ENCODE measurements around the gene ALDH1A3. TPM values are rescaled to one million over a fixed set of nuclear protein-coding genes. Genes with fewer than 3 reads are reported as not detected.
A peak's percentile ranks its signal among the peaks of the same experiment; 100 is the strongest.

Gene ALDH1A3
- total and polyA plus RNA-seq, 2 donors: 11.2 to 13.7 TPM

- 81% methylated on average over 12 of the region's 12 CpGs for WGBS
- H3K4me3 ChIP-seq (ENCODE audit: low read depth, low read length): no peak overlapping the region
- peaks cover 2% of the 10 kb centered on the region for H3K36me3 ChIP-seq (ENCODE audit: insufficient read depth)
- H3K27ac ChIP-seq (ENCODE audit: low read depth): no peak overlapping the region
- DNase-seq (ENCODE audit: extremely low spot score): no peak
- H3K4me1 ChIP-seq (ENCODE audit: insufficient read depth): no peaks in the 10 kb centered on the region
Measured at GRCh38 chr15:100909989-100910955, 30.6 kb downstream of the ALDH1A3 start.

GRCh38 chr15:100911086-100911485 is 31.5 kb downstream of the ALDH1A3 start:
- H3K27ac ChIP-seq (ENCODE audit: low read depth): no peak overlapping the region
- DNase-seq (ENCODE audit: extremely low spot score): no peak
- peaks cover 2% of the 10 kb centered on the region for H3K36me3 ChIP-seq (ENCODE audit: insufficient read depth)

GRCh38 chr15:100913961-100914360 is 34.3 kb downstream of the ALDH1A3 start:
- H3K27ac ChIP-seq (ENCODE audit: low read depth): no peak overlapping the region
- no peak for DNase-seq (ENCODE audit: extremely low spot score)
- WGBS: 67% methylated on average over 4 of the region's 4 CpGs

More at GRCh38 chr15:100911086-100911485, 31.5 kb downstream of the ALDH1A3 start:
- 90% methylated on average over 10 of the region's 10 CpGs for WGBS
- H3K4me1 ChIP-seq (ENCODE audit: insufficient read depth): no peaks in the 10 kb centered on the region
- no peak overlapping the region for H3K4me3 ChIP-seq (ENCODE audit: low read depth, low read length)

GRCh38 chr15:100914876-100915275 is 35.2 kb downstream of the ALDH1A3 start:
- Histone ChIP-seq H3K36me3 (ENCODE audit: insufficient read depth) (peaks cover 2% of the 10 kb centered on the region), H3K4me1 (ENCODE audit: insufficient read depth) (no peaks in the 10 kb centered on the region), H3K27ac (ENCODE audit: low read depth) (no peak overlapping the region), H3K4me3 (ENCODE audit: low read depth, low read length) (no peak overlapping the region)
- WGBS: 62% methylated on average over 6 of the region's 6 CpGs
- DNase-seq (ENCODE audit: extremely low spot score): no peak

More at GRCh38 chr15:100913961-100914360, 34.3 kb downstream of the ALDH1A3 start:
- H3K36me3 ChIP-seq (ENCODE audit: insufficient read depth): peaks cover 2% of the 10 kb centered on the region
- H3K4me1 ChIP-seq (ENCODE audit: insufficient read depth): no peaks in the 10 kb centered on the region
- H3K4me3 ChIP-seq (ENCODE audit: low read depth, low read length): no peak overlapping the region

DNA sequence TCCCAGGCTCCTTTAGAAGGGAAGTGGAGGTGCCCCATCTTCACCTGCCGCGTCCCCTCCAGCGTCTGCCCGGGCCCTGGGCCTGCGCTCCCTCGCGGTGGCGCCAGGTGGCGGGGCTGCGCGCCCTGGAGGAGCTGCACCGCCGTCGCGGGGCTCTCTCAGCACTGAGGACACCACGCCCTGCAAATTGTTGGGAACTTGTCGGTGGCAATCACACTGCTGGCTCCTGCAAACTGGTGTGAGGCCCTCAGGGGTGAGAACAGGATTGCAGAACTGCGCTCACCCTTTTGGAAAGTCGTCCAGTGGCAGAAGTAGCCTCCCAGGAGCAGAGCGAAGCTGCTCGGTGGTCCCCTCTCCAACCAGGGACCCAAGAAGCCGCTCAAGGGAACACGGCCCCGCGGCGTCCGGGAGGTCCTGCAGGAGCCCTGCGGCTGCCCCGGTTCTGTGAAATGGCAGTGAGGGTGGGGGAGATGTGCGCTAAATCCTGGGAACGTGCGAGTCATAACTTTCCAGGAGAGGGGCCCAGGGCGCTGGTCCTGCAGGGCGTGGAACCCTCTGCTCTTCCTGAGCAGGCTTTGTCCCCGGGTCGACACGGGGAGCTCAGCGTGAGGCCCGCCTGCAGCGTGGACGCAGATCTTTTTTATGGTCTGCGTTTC is 38.5 kb downstream of the ALDH1A3 start:
- Histone ChIP-seq H3K36me3 (ENCODE audit: insufficient read depth) (no peaks in the 10 kb centered on the region), H3K4me1 (ENCODE audit: insufficient read depth) (no peaks in the 10 kb centered on the region), H3K27ac (ENCODE audit: low read depth) (no peak overlapping the region), H3K4me3 (ENCODE audit: low read depth, low read length) (peak overlapping the region; percentile 85)
- no peak for DNase-seq (ENCODE audit: extremely low spot score)
- 3% methylated on average over 42 of the region's 42 CpGs for WGBS

- Histone ChIP-seq H3K4me3 (ENCODE audit: low read depth, low read length) (peak within 1 kb of the TSS; percentile 85), H3K4me1 (ENCODE audit: insufficient read depth) (no peaks in the 10 kb centered on the region), H3K36me3 (ENCODE audit: insufficient read depth) (no peaks in the 10 kb centered on the region), H3K27ac (ENCODE audit: low read depth) (peak within 1 kb of the TSS; percentile 64)
- 2% methylated on average over 87 of the region's 87 CpGs for WGBS
- DNase-seq (ENCODE audit: extremely low spot score): no peak
Measured at GRCh38 chr15:100918690-100919480, 39.3 kb downstream of the ALDH1A3 start, which contains the start of gene LRRK1. LRRK1 (plus strand) TSS chr15:100919357; CDS start chr15:100924633, 5,276 bp downstream.

- Histone ChIP-seq H3K4me3 (ENCODE audit: low read depth, low read length) (peak overlapping the region; percentile 85), H3K4me1 (ENCODE audit: insufficient read depth) (no peaks in the 10 kb centered on the region), H3K27ac (ENCODE audit: low read depth) (no peak overlapping the region), H3K36me3 (ENCODE audit: insufficient read depth) (no peaks in the 10 kb centered on the region)
- 5% methylated on average over 80 of the region's 80 CpGs for WGBS
- no peak for DNase-seq (ENCODE audit: extremely low spot score)
Measured at GRCh38 chr15:100919481-100920405, 40.1 kb downstream of the ALDH1A3 start.

DNA sequence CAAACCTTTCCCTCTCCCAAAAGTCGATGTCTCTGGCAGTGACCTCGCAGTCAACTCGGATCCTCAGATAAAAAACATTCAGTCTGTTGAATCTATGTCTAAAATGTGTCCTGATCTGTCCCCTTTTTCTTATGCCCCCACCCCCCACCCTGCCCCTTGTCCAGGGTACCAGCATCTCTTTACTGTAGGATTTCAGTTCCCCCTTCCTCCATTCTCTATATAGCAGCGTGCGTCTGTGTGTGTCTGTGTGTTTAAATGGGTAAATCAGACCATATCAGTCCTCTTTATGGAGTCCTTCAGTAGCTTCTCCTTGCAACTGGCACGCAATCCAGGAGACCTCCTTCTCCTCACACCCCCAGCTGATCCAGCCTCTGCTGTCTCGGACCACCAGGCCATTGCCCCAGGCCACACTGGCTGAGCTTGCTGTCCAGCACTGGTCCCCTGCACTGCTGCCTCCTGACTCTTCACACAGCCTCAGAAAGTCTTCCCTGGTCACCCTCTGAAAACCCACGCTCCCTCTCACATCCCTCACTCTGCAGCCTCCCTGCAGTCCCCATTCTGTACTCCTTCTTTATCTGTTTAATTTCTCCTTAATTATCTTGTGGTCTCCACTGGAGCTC is 41.0 kb downstream of the ALDH1A3 start:
- DNase-seq (ENCODE audit: extremely low spot score): no peak
- H3K4me1 ChIP-seq (ENCODE audit: insufficient read depth): no peaks in the 10 kb centered on the region
- no peaks in the 10 kb centered on the region for H3K36me3 ChIP-seq (ENCODE audit: insufficient read depth)
- 91% methylated on average over 8 of the region's 8 CpGs for WGBS
- H3K4me3 ChIP-seq (ENCODE audit: low read depth, low read length): no peak overlapping the region
- no peak overlapping the region for H3K27ac ChIP-seq (ENCODE audit: low read depth)

- Histone ChIP-seq H3K4me3 (ENCODE audit: low read depth, low read length) (no peak overlapping the region), H3K27ac (ENCODE audit: low read depth) (no peak overlapping the region), H3K4me1 (ENCODE audit: insufficient read depth) (no peaks in the 10 kb centered on the region), H3K36me3 (ENCODE audit: insufficient read depth) (no peaks in the 10 kb centered on the region)
- no peak for DNase-seq (ENCODE audit: extremely low spot score)
- 79% methylated on average over 13 of the region's 13 CpGs for WGBS
Measured at GRCh38 chr15:100922192-100923040, 42.8 kb downstream of the ALDH1A3 start.

GRCh38 chr15:100923076-100923475 is 43.4 kb downstream of the ALDH1A3 start:
- Histone ChIP-seq H3K36me3 (ENCODE audit: insufficient read depth) (no peaks in the 10 kb centered on the region), H3K27ac (ENCODE audit: low read depth) (no peak overlapping the region), H3K4me1 (ENCODE audit: insufficient read depth) (no peaks in the 10 kb centered on the region), H3K4me3 (ENCODE audit: low read depth, low read length) (no peak overlapping the region)
- 92% methylated on average over 7 of the region's 7 CpGs for WGBS
- DNase-seq (ENCODE audit: extremely low spot score): no peak

GRCh38 chr15:100923902-100924301 is 44.3 kb downstream of the ALDH1A3 start:
- 89% methylated on average over 5 of the region's 5 CpGs for WGBS
- Histone ChIP-seq H3K36me3 (ENCODE audit: insufficient read depth) (no peaks in the 10 kb centered on the region), H3K4me1 (ENCODE audit: insufficient read depth) (no peaks in the 10 kb centered on the region), H3K27ac (ENCODE audit: low read depth) (no peak overlapping the region), H3K4me3 (ENCODE audit: low read depth, low read length) (no peak overlapping the region)
- no peak for DNase-seq (ENCODE audit: extremely low spot score)
